ELF-1 (cell line): Measurements from ENCODE around the gene NFYB.
A peak's percentile ranks its signal among the peaks of the same experiment; 100 is the strongest.
"Not testable (repeated sequence)": the region's sequence is repeated elsewhere in the genome, so short reads cannot be mapped to it uniquely, and the experiment has no call there.

Experiments
- DNase-seq: peaks from one replicate; pipeline ENCODE4 v3.0.0-alpha.2; 2016; ENCODE audit warnings: low read depth, low spot score

The NFYB gene

DNA sequence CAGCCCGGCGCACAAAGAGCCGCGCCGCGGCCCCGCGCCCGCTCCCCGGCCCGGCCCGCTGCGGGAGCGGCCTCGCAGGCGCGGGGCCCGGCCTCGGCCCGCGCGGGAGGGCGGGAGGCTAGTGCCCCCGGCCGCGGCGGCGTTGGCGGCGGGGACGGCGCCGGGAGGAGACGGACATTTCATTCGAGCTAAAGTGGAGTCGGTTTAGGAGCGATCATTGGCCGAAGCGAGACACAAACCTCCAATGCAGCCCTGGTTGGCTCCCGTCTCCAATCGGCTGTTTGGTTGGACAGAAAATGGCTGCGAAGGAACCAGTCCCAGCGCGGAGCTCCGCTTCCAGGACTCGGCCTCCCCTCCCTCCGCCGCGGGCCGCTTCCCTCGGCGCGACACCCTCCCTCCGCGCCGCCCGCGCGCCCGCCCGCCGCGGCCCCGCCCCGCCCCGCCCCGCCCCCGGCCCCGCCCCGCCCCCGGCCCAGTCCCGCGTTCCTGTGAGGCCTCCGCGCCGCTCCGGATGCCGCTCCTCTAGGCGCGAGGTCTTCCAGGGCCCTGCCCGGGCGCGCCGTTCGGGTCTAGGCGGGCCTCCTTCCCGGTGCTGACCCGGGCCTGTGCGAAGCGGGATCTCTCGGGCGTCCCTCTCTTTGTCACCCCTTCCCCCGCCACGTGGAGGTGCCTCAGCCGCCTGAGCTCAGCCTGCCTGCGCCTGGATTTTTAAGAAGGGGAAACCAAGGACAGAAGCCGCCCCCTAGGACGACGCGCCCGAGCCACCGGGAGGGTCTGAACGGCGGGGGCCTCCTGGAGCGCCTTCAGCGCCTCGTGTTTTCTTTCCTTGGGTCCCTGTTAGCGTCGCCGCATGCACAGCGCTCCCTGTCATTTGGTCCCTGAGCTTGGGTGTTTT lies at the start of gene NFYB:
Gene NFYB (minus strand): TSS at position 309 of the 895 bp plus-strand sequence. CDS start 2,757 bp downstream, outside the sequence.
- DNase-seq, result peak; percentile 95

DNA sequence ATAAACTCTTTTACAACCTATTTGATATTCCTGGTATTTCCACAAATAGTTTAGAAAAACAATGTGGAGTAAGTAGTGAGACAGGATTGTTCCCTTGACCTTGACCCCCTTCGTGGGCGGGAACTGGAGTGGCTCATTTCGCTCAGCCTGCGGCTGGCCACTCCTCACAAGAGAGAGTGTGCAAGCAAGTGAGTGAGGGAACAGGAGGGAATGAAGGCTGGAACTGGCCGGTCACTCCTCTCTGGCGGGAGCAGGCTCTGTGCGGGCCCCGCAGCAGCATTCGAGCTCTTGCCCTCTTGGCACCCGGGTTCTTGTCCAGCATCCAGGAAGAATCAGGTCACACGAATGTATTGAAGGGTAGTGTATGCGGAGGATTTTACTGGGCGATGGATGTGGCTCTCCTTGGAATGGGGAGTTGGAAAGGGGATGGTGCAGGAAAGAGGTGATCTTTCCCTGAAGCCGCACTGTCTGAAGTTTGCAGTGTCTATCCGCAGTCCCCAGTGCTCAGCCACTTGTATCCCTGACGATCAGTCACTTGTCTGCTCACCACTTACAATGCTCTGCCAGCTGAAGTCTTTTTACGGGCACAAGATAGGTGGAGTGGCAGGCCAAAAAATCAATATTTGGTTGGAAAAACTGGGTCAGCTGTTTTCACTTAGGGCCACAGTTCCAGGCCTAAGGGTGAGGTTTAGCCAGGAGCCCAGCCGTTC lies 49.6 kb upstream of the NFYB start:
- no peak for DNase-seq

DNA sequence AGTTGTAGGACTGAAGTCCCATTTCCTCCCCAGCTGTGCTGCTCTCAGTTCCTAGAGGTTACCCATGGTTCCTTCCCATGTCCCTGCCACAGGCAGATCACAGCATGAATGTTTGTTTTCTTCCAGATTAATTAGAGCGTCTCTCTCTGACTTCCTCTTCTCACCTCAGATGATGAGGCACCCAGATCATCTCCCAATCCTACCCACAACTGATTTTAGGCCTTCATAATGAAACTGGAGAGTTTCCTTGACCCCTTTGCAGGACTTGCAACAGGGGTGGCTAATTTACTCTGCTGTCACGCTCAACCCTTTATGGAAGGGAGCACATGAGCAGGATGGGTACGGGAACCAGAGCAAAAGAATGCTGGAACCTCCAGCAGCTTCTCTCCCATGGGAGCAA lies 45.4 kb upstream of the NFYB start:
- no peak for DNase-seq

DNA sequence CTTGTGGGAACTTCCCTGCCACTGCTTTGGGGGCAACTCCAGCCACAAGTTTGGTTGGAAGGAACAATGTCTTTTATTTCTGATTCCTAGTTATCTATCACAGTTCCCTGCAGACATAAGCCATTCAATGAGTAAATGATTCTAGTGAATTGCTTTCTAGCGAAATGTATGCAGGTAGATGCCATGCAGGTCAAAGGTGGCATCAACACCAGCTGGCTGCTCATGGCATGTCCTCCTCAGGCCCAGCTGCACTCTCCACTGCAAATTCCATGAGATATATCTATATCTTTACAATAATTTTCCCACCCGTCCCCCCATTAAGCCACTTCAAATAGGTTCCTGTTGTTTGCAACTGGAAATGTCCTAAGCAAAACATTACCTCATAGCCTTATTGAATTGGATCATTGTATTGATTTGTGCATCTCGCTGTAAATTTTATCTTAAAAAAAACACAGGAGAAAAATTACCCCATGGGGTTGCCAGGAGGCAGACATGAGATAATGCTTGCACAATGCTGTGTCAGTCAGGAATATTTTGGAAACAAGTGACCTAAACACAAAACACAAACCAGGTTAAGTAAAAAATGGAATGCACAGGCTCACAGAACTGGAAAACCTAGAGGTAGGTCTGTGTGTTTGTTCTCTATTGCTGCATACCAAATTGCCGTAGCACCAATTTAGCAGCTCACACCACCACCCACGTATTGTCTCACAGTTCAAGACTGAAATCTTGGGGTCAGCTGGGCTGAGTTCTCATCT lies 44.8 kb upstream of the NFYB start:
- no peak for DNase-seq

DNA sequence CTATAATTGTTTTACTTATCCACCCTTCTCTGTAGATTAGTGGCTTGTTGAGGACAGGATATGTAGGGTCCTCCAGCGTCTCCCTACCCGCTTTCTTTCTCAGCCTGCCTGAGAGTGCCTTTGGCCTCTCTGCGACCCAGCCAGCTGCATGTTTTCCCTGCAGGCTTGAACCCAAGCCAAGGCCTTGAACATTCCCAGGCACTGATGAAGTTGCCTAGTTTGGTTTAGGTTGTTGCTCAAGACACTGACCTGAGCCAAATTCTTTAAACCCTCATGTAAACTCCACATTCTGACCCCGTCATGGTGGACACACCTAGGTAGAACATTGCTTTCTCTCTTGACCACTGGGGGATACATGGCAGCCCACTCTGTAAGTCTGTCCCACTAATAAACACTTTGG lies 44.1 kb upstream of the NFYB start:
- DNase-seq, result no peak

DNA sequence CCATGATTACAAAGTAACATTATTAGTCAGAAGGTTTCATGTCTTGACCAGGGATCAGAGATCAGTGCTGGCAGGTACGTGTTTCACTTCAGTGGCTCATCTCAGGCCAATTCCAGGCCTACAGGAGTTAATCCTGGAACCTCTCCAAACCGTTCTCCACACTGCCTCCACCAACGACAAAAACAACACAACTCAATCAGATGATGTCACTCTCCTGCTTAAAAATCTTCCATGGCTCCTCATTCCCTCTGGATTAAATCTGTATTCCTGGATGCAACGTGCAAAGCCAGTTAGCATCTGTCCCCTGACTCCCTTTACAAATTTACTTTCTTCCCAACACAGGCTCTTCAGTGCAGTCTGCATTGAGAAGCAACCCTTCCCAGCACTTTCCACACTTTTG lies 43.3 kb upstream of the NFYB start:
- no peak for DNase-seq

DNA sequence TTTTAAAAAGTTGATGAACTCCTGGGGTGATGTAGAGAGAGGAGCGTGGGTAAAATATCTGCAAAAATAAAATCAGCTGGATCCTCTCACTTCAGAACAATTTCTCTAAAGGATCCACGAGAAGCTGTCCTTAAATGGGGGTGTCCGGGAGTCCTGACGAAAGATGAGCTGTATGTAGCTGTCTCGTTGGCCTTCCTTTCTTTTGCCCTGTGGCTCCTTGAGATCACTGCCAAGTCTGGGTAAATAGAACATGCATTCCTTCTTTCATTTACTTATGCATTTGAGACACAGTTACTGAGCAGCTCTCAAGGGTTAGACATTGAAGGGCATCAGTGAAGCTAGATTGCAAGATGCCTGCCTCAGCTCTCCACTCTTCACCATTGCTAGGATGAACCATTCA lies 42.4 kb upstream of the NFYB start:
- no peak for DNase-seq

DNA sequence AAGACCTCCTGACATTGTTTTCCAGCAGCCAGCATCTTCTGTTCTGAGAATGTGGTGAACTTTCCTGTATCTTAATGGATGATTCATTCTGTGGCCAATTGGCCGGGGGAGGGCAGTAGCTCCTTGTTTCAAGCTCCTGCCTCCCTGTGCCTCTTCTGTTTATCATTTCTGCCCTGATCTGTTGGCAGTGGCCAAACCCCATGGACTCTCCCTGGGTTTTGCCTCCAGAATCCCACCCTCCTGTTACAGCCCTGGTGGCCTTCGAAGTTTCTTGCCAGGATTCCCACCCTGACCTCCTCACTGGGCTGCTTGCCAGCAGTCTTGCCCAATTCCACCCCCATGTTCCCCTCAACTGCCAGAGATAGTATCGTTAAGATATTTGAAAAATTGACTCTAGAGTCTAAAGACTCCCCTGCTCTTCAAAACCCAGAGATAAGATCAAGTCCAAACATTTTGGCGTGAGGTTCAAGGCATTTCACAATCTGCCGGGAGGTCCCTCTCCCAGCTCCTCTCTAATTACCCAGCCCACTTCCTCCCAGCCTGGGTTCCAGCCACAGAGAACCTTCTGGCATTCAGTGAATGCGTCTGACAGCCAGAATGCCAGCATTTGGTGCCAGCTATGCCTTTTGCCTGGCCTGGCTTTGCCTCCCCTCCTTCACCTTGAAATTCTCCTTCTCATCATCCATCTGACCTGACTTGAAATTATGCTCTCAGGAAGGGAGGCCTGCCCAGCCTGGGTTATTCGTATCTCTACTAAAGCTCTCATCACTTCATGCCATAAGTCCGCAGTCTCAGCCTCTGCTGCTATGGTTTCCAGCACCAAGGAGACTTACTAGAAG lies 39.9 kb upstream of the NFYB start:
- peak; percentile 28 for DNase-seq

DNA sequence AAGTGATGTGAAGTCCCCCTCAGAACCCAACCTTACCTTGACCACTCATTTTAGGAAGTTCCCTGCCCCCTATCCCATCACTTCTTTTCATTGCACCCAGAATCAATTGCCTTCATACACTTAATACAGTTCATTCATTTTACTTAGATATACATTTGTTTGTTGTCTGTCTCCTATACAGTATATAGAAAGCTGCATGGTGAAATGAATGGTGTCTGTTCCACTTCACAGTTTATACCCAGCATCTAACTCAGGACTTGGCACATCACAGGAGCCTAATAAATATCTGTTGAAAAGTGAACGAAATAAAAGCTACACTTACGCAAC lies 39.3 kb upstream of the NFYB start:
- DNase-seq, result no peak

DNA sequence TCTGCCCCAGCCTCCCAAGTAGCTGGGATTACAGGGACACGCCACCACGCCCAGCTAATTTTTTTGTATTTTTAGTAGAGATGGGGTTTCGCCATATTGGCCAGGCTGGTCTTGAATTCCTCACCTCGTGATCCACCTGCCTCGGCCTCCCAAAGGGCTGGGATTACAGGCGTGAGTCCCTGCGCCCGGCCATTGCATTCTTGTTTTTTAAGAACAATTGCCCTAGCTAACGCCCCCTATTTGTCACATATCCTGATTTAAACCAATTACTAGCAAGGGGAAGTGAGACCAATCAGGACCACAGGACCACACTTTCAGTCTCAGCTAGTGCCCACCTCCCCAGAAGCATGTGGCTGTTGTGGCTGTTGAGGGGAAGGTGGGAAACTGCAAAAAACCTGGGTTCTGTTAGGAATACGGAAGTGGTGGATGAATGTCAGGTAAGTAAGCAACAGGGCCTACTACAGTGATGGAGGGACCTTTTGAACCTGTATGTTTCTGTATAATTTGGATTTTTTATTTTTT lies 37.8 kb upstream of the NFYB start:
- no peak for DNase-seq

DNA sequence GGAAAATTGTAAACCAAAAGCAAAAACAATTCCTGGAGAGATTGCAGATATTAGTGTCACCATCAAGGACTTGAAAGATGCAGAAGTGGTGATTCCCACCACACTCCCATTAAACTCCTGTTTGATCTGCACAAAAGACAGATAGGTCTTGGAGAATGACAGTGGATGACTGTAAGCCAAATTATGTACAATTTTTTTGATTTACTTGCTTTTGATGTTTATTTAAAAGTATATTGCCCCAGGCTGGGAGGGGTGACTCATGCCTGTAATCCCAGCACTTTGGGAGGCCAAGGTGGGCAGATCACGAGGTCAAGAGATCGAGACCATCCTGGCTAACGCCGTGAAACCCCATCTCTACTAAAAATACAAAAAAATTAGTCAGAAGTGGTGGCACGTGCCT lies 35.8 kb upstream of the NFYB start:
- not testable (repeated sequence) for DNase-seq

DNA sequence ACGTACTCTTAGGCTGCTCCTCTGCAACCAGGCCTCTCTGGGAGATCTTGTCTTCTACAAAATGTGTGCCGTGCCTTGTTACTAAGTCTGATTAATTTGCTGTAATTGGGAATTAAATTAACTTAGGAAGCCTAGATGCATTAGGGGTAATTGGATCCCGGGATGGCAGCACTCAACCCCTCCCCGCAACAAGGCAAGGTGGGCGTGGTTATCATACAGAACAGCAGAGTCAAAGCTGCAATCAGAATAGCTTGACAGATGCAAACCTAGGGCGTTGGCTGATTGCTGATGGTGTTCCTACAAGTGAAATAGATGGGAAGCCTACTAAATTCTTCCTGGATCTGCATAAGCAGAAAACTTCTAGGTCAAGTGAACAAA lies 34.5 kb upstream of the NFYB start:
- no peak for DNase-seq

DNA sequence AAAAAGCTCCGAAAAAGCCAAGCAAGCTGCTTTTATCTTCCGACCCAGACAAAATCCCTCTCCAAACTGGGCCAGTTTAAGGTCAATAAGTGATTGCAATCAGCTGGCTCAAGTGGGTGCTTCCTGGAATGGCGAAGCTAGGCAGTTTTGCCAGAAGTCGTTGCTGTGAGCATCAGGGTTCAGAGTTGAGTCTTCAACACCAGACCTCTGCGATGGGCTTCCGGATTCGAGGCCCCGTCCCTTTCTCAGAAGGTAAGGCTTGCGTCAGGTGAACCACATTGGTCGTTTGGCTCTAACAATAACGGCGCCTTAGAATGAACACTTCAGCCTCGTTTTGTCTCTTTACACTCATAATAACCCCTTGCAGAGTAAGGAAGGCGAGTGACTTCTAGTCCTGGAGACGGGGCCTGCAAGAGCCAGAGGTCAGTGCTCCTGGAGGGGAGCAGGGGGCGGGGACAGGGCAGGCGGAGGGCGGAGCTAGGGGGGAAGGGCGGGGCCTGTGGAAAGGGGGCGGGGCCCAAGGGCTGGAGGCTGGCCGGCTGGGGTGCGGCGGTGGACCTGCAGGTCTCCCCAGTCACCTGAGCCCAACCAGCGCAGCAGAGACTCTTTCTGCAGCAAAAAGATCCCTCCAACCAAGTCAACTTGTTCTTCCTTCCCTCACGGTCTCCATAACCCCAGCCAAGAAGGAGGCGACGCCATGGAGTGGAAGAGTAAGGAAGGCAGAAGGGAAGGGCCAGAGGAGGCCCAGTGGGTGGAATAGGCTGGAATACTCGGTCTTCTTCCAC lies 34.0 kb upstream of the NFYB start:
- DNase-seq, result no peak

DNA sequence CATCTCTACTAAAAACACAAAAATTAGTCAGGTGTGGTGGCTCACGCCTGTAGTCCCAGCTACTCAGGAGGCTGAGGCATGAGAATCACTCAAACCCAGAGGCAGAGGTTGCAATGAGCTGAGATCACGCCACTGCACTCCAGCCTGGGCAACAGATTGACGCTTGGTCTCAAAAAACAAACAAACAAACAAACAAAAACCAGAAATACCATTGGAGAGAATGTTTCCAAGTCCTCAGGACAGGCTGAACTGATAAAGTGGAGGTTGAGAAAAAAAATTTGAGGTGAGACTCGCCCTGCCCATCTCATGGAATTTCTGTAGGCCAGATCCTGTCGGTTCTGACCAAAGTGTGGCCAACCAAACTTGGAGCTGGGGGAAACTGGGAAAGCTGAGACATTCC lies 30.6 kb upstream of the NFYB start:
- no peak for DNase-seq

DNA sequence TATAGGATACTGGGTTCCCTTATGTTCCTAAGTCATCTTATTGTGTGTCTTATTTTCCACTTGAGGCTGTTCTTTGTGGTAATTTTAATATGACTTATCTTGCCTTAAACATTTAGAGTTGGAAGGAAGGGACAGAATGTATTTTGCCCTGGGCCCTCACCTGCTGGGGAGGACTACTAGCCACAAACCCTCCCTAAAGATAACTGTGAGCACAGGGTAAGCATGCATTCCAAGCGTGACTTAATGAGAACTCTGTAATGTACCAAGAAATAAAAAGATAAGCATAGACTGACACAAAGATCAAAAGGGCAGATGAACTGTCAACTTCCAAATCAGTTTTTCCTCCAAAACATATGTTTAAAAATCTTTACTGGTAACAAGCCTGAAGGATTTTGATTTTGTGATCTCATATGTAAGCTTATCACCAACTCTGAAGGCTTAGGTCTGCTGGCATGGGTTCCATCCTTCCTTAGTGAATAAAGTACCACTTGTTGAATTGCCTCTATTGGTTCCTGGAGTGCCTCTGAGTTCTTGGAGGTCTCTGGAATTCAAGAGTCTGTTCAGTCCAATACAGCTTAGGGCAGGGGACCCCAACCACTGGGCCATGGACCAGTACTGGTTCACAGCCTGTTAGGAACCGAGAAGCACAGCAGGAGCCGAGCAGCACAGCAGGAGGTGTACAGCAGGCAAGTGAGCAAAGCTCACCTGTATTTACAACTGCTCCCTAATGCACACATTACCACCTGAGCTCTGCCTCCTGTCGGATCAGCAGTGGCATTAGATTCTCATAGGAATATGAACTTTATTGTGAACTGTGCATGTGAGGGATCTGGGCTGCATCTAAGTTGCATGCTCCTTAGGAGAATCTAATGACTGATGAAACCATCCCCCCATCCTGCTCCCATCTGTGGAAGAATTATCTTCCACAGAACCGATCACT lies 29.8 kb upstream of the NFYB start:
- DNase-seq, result no peak

DNA sequence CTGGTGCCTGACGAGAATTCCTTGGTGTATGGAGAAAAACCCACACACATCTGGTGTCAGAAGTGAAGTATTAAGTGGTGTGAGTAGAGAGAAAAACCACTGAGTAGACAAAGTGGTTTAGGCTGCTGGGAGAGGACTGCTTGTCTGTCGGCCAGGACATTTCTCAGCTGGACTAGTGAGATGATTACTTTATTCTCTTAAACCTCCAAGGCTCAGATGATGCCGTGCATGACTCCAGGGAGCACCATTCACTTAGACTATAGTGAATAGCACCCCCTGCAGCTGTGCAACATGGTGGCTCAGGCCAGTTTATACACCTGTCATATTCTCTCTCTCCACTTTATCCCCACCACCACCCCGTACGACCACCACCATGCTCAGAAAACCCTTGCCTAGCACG lies 28.5 kb upstream of the NFYB start:
- no peak for DNase-seq

DNA sequence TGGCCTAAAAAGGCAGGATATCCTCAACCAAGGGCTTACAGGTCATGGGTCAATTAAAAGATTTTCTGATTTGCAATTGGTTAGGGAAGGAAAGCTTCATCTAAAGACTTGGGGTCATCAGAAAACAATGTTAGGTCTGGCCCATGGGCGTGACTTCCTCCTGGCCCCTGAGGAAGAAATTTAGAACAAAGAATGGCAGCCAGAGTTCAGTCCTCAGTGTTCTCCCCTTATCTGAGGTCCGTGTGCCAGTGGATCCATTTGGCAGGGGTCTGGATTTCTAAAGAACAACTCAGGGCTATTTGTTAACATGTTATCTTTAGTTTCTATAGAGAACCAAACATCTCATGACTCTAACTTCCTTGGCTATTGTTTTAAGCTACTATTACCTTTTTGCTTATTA lies 27.8 kb upstream of the NFYB start:
- no peak for DNase-seq

DNA sequence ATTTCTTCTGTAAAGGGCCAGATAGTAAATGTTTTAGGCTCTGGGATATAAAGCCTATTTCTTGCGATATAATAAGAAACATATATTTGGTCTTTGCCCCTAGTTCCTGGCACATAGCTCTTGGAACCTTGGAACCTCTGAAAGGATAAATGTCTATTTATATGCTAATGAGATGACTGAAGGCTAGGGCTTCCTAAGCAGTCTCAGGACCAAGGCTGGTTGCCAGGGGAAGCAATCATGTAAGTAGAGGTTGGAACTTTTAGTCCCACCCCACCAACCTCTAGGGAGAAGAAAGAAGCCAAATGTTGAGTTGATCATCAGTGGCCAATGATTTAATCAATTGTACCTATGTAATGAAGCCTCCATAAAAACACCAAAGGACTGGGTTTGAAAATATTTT lies 26.6 kb upstream of the NFYB start:
- DNase-seq, result no peak

DNA sequence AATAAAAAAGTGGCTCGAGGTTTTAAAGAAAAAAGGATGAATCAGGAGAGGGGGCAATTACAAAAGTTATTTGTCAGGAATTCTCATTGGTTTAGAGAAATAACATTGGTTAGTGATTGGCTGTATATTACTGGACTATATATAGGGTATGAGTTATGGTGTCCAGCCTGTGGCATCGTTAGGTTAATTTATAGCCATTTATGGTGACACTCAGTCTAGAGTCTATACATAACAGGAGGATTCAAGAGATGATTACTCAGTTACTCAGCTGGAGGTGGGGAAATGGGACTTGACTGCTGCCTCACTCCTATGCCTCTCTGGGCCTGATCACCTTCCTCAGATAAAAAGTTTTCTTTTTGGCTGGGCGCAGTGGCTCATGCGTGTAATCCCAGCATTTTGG lies 25.6 kb upstream of the NFYB start:
- DNase-seq, result no peak
